GM21786 (cell line): ENCODE measurements around the gene INAFM2.

Source experiments
- ATAC-seq: cut with Tn5 transposase; IDR thresholded peaks from one replicate; pipeline ENCODE4 v1.9.1; 2021; ENCODE audit not compliant: unreplicated experiment

INAFM2 gene

GRCh38 chr15:40287505-40287904 is 36.0 kb upstream of the INAFM2 start:
- ATAC-seq, result no peak

GRCh38 chr15:40287968-40288367 is 35.5 kb upstream of the INAFM2 start:
- ATAC-seq, result no peak

- no peak for ATAC-seq
These were observed 34.2 kb upstream of the INAFM2 start for GRCh38 chr15:40289140-40289775.

GRCh38 chr15:40290545-40290917 is 33.0 kb upstream of the INAFM2 start:
- ATAC-seq, result no peak

- no peak for ATAC-seq
These were observed 32.4 kb upstream of the INAFM2 start for GRCh38 chr15:40290918-40291574.

- ATAC-seq, result no peak
These were observed 31.2 kb upstream of the INAFM2 start for GRCh38 chr15:40292246-40292645.

- no peak for ATAC-seq
These were observed 30.5 kb upstream of the INAFM2 start for GRCh38 chr15:40293006-40293405.

- ATAC-seq, result no peak
These were observed 29.3 kb upstream of the INAFM2 start for GRCh38 chr15:40293905-40294895.

- no peak for ATAC-seq
These were observed 28.2 kb upstream of the INAFM2 start for GRCh38 chr15:40295297-40295696.

- ATAC-seq, result no peak
These were observed 27.5 kb upstream of the INAFM2 start for GRCh38 chr15:40295877-40296560.

- no peak for ATAC-seq
These were observed 26.8 kb upstream of the INAFM2 start for GRCh38 chr15:40296561-40297230.

GRCh38 chr15:40297356-40297755 is 26.1 kb upstream of the INAFM2 start:
- no peak for ATAC-seq

- ATAC-seq, result no peak
These were observed 25.1 kb upstream of the INAFM2 start for GRCh38 chr15:40298216-40298935.

- ATAC-seq, result no peak
These were observed 23.1 kb upstream of the INAFM2 start for GRCh38 chr15:40300367-40300766.

- ATAC-seq, result no peak
These were observed 22.7 kb upstream of the INAFM2 start for GRCh38 chr15:40300771-40301170.

- ATAC-seq, result no peak
These were observed 21.9 kb upstream of the INAFM2 start for GRCh38 chr15:40301467-40302179.

GRCh38 chr15:40302288-40302886 is 21.1 kb upstream of the INAFM2 start:
- no peak for ATAC-seq

GRCh38 chr15:40302981-40303380 is 20.5 kb upstream of the INAFM2 start:
- ATAC-seq, result no peak

- ATAC-seq, result no peak
These were observed 19.9 kb upstream of the INAFM2 start for GRCh38 chr15:40303576-40303975.
